ENCODE results near the gene OR52E5.

DNA sequence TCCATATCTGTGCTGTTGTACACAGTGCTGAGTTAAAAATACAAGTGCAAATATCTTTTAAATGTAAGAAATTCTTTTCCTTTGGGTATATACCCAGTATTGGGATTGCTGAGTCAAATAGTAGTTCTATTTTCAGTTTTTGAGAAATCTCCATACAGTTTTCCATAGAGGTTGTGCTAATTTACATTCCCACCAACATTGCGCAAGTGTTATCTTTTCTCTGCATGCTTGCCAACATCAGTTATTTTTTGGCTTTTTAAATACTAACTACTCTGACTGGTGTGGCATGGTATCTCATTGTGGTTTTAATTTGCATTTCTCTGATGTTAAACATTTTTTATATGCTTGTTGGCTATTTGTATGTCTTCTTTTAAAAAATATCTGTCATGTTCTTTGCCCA, 42.0 kb upstream of the OR52E5 start:
- TF ChIP-seq, protein P1, sequence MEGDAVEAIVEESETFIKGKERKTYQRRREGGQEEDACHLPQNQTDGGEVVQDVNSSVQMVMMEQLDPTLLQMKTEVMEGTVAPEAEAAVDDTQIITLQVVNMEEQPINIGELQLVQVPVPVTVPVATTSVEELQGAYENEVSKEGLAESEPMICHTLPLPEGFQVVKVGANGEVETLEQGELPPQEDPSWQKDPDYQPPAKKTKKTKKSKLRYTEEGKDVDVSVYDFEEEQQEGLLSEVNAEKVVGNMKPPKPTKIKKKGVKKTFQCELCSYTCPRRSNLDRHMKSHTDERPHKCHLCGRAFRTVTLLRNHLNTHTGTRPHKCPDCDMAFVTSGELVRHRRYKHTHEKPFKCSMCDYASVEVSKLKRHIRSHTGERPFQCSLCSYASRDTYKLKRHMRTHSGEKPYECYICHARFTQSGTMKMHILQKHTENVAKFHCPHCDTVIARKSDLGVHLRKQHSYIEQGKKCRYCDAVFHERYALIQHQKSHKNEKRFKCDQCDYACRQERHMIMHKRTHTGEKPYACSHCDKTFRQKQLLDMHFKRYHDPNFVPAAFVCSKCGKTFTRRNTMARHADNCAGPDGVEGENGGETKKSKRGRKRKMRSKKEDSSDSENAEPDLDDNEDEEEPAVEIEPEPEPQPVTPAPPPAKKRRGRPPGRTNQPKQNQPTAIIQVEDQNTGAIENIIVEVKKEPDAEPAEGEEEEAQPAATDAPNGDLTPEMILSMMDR (IDR thresholded peaks at IDR 0.05; ENCODE audit: insufficient read depth, low read length): no peak
- TF ChIP-seq POLR2AphosphoS5 (IDR thresholded peaks at IDR 0.05; ENCODE audit: low read depth) (no peak), GABPA (IDR thresholded peaks at IDR 0.05; ENCODE audit: low read depth) (no peak), SPI1 (IDR thresholded peaks at IDR 0.05; ENCODE audit: borderline replicate concordance, low read depth) (no peak)
- TF ChIP-seq, protein P2, sequence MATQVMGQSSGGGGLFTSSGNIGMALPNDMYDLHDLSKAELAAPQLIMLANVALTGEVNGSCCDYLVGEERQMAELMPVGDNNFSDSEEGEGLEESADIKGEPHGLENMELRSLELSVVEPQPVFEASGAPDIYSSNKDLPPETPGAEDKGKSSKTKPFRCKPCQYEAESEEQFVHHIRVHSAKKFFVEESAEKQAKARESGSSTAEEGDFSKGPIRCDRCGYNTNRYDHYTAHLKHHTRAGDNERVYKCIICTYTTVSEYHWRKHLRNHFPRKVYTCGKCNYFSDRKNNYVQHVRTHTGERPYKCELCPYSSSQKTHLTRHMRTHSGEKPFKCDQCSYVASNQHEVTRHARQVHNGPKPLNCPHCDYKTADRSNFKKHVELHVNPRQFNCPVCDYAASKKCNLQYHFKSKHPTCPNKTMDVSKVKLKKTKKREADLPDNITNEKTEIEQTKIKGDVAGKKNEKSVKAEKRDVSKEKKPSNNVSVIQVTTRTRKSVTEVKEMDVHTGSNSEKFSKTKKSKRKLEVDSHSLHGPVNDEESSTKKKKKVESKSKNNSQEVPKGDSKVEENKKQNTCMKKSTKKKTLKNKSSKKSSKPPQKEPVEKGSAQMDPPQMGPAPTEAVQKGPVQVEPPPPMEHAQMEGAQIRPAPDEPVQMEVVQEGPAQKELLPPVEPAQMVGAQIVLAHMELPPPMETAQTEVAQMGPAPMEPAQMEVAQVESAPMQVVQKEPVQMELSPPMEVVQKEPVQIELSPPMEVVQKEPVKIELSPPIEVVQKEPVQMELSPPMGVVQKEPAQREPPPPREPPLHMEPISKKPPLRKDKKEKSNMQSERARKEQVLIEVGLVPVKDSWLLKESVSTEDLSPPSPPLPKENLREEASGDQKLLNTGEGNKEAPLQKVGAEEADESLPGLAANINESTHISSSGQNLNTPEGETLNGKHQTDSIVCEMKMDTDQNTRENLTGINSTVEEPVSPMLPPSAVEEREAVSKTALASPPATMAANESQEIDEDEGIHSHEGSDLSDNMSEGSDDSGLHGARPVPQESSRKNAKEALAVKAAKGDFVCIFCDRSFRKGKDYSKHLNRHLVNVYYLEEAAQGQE (IDR thresholded peaks at IDR 0.05; ENCODE audit: insufficient replicate concordance, low read depth): no peak

All from HL-60 (cell line).